HG02759 (cell line): ENCODE measurements around the gene GRM1.

Experiments used
- ATAC-seq: cut with Tn5 transposase; IDR thresholded peaks from one replicate; pipeline ENCODE4 v1.9.1; 2021; ENCODE audit warnings: mild to moderate bottlenecking, moderate library complexity; ENCODE audit not compliant: unreplicated experiment

Gene GRM1

DNA sequence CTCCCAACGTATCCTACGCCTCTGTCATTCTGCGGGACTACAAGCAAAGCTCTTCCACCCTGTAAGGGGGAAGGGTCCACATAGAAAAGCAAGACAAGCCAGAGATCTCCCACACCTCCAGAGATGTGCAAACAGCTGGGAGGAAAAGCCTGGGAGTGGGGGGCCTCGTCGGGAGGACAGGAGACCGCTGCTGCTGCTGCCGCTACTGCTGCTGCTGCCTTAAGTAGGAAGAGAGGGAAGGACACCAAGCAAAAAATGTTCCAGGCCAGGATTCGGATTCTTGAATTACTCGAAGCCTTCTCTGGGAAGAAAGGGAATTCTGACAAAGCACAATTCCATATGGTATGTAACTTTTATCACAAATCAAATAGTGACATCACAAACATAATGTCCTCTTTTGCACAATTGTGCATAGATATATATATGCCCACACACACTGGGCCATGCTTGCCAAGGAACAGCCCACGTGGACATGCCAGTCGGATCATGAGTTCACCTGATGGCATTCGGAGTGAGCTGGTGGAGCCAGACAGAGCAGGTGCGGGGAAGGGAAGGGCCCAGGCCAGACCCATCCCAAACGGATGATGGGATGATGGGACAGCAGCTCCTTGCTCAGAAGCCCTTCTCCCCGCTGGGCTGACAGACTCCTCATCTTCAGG is 406.0 kb downstream of the GRM1 start:
- no peak for ATAC-seq

- no peak for ATAC-seq
Measured at GRCh38 chr6:146441907-146442306, 413.0 kb downstream of the GRM1 start.

DNA sequence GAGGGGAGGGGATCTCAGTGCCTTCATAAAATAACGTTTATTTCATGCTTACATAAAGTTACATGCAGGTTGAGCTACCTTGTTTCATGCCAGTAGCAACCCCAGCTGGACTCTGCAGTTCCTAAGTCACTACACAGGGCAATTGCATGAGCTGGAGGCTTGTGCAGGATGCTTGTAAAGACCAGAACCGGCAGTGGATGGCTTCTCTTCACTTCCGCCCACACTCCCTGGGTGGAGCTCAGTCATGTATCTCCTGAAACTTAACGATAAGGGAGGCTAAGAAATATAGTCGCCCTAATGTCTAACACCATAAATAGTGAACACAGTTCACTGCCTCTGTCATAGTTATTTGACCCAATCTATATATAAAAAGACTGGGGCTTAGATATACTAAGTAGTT is 415.3 kb downstream of the GRM1 start:
- no peak for ATAC-seq

GRCh38 chr6:146445233-146445632 is 416.4 kb downstream of the GRM1 start:
- ATAC-seq, result no peak

- ATAC-seq, result no peak
Measured at GRCh38 chr6:146456886-146457285, 428.0 kb downstream of the GRM1 start.

- ATAC-seq, result no peak
Measured at GRCh38 chr6:146460941-146461340, 432.1 kb downstream of the GRM1 start.

GRCh38 chr6:146470091-146470770 is 441.4 kb downstream of the GRM1 start:
- no peak for ATAC-seq

- no peak for ATAC-seq
Measured at GRCh38 chr6:146472918-146473317, 444.1 kb downstream of the GRM1 start.

- ATAC-seq, result no peak
Measured at GRCh38 chr6:146481527-146481926, 452.7 kb downstream of the GRM1 start.

- ATAC-seq, result no peak
Measured at GRCh38 chr6:146484411-146484810, 455.5 kb downstream of the GRM1 start.
